Activated CD8-positive, alpha-beta memory T cell treated with anti-CD3 and anti-CD28 coated beads for 4 hours (primary cell): ENCODE measurements around the gene DNAI2.

Source experiments
- DNase-seq, 2 donors: peaks; one replicate each; pipeline ENCODE4 v3.0.0-alpha.2; 2020; ENCODE audit warnings: low read depth in 2 of 2

Gene DNAI2

GRCh38 chr17:74274060-74274708 is at the start of gene DNAI2:
Gene DNAI2 (plus strand): TSS chr17:74274234. CDS start chr17:74281818, 7,584 bp downstream.
- no peak for DNase-seq

- DNase-seq = no peak
Measured at GRCh38 chr17:74224959-74225725, 48.9 kb upstream of the DNAI2 start.

- no peak for DNase-seq
Measured at GRCh38 chr17:74226252-74226651, 47.8 kb upstream of the DNAI2 start.

- no peak for DNase-seq
Measured at GRCh38 chr17:74227271-74228080, 46.6 kb upstream of the DNAI2 start.

GRCh38 chr17:74228306-74228978 is 45.6 kb upstream of the DNAI2 start:
- no peak for DNase-seq

GRCh38 chr17:74230896-74231295 is 43.1 kb upstream of the DNAI2 start:
- DNase-seq = no peak

GRCh38 chr17:74231928-74232907 is 41.8 kb upstream of the DNAI2 start:
- no peak for DNase-seq

- no peak for DNase-seq
Measured at GRCh38 chr17:74233937-74234336, 40.1 kb upstream of the DNAI2 start.

- no peak for DNase-seq
Measured at GRCh38 chr17:74234486-74234885, 39.5 kb upstream of the DNAI2 start.

- no peak for DNase-seq
Measured at GRCh38 chr17:74235040-74235581, 38.9 kb upstream of the DNAI2 start.

- no peak for DNase-seq
Measured at GRCh38 chr17:74235911-74236371, 38.1 kb upstream of the DNAI2 start.

GRCh38 chr17:74237321-74237720 is 36.7 kb upstream of the DNAI2 start:
- DNase-seq = no peak

- DNase-seq = no peak
Measured at GRCh38 chr17:74239172-74239571, 34.9 kb upstream of the DNAI2 start.

- no peak for DNase-seq
Measured at GRCh38 chr17:74240618-74241205, 33.3 kb upstream of the DNAI2 start.

- DNase-seq = no peak
Measured at GRCh38 chr17:74241431-74241830, 32.6 kb upstream of the DNAI2 start.

- no peak for DNase-seq
Measured at GRCh38 chr17:74241847-74242246, 32.2 kb upstream of the DNAI2 start.

- no peak for DNase-seq
Measured at GRCh38 chr17:74243013-74243755, 30.9 kb upstream of the DNAI2 start.

- no peak for DNase-seq
Measured at GRCh38 chr17:74244128-74244527, 29.9 kb upstream of the DNAI2 start.

GRCh38 chr17:74244548-74244947 is 29.5 kb upstream of the DNAI2 start:
- no peak for DNase-seq
